Cardiac muscle cell (in vitro differentiated cells and primary cell): ENCODE measurements around the gene SH3BGRL2. TPM values are rescaled to one million over a fixed set of nuclear protein-coding genes. Genes with fewer than 3 reads are reported as not detected.

ENCODE experiments used
- DNase-seq, 2 donors: peaks; one replicate each; pipeline versions ENCODE4 v3.0.0 to v3.0.0-alpha.2; 2010 to 2017; ENCODE audit warnings: low read depth in 1 of 2, low spot score in 1 of 2
- H3K27ac ChIP-seq: fragments of 200-600 bp; sonication (generic); 2 replicates; pipeline ENCODE4 v1.5.1; 2016
- H3K27me3 ChIP-seq: fragments of 200-600 bp; sonication (generic); 2 replicates; pipeline ENCODE4 v1.6.0; 2016; ENCODE audit warnings: control low read depth
- H3K36me3 ChIP-seq: fragments of 200-600 bp; sonication (generic); 2 replicates; pipeline ENCODE4 v1.5.1; 2016; ENCODE audit warnings: control low read depth
- H3K4me1 ChIP-seq: fragments of 200-600 bp; sonication (generic); 2 replicates; pipeline ENCODE4 v1.8.1; 2017; ENCODE audit warnings: low read depth, mild to moderate bottlenecking, mixed run types
- H3K4me3 ChIP-seq: fragments of 200-600 bp; sonication (generic); 2 replicates; pipeline ENCODE4 v1.5.1; 2016; ENCODE audit warnings: mild to moderate bottlenecking
- H3K9me3 ChIP-seq: fragments of 200-600 bp; sonication (generic); 2 replicates; pipeline ENCODE4 v1.5.1; 2017; ENCODE audit warnings: low read depth, mild to moderate bottlenecking, control low read depth
- CTCF ChIP-seq: IDR thresholded peaks from 2 replicates; pipeline ENCODE4 v1.5.1; 2012; ENCODE audit warnings: low read depth, mild to moderate bottlenecking, low read length
- polyA plus RNA-seq: library from polyadenylated mRNA; unstranded; fragments of >200 nt; fragmentation: Nextera tagmentation; extraction: Ambion mirVana; gene quantifications from 2 replicates; pipeline ENCODE4 v1.2.1, GENCODE V29; 2016
- total RNA-seq: library from RNA; depleted of rRNA; stranded (reverse); fragments of >200 nt; gene quantifications from 2 replicates; pipeline ENCODE4 v1.2.3, GENCODE V29; 2016

The SH3BGRL2 gene
- total RNA-seq = 35.0 and 36.1 TPM in 2 replicates
- polyA plus RNA-seq = 21.7 and 25.2 TPM in 2 replicates

- Histone ChIP-seq H3K27ac (peak within 1 kb of the TSS; percentile 37), H3K4me1 (peaks cover 10% of the 10 kb centered on the region)
- no peak for TF ChIP-seq CTCF
Observed at GRCh38 chr6:79630883-79631692, at the start of gene SH3BGRL2. Gene SH3BGRL2, plus strand, starts transcription at chr6:79631329. Its CDS starts 133 bp downstream, at chr6:79631462.

GRCh38 chr6:79584332-79584731, 46.8 kb upstream of the SH3BGRL2 start:
- TF ChIP-seq CTCF = no peak
- no peaks in the 10 kb centered on the region for H3K4me1 ChIP-seq
- DNase-seq = no peak
- H3K4me3 ChIP-seq = no peak overlapping the region
- H3K27me3 ChIP-seq = no peaks in the 10 kb centered on the region
- no peaks in the 10 kb centered on the region for H3K36me3 ChIP-seq
- no peaks in the 10 kb centered on the region for H3K9me3 ChIP-seq
- no peak overlapping the region for H3K27ac ChIP-seq

More at GRCh38 chr6:79630883-79631692, at the start of gene SH3BGRL2:
- DNase-seq = peak; percentile 73 to 90
- H3K4me3 ChIP-seq = peak within 1 kb of the TSS; percentile 66
- H3K9me3 ChIP-seq = no peaks in the 10 kb centered on the region
- H3K27me3 ChIP-seq = no peaks in the 10 kb centered on the region
- no peaks in the 10 kb centered on the region for H3K36me3 ChIP-seq

- Histone ChIP-seq H3K4me1 (no peaks in the 10 kb centered on the region), H3K27me3 (no peaks in the 10 kb centered on the region), H3K9me3 (no peaks in the 10 kb centered on the region), H3K36me3 (no peaks in the 10 kb centered on the region), H3K4me3 (no peak overlapping the region), H3K27ac (no peak overlapping the region)
- peak; percentile 20 to 58 for DNase-seq
- peak; percentile 59 for TF ChIP-seq CTCF
Observed at GRCh38 chr6:79586548-79586947, 44.6 kb upstream of the SH3BGRL2 start.

GRCh38 chr6:79589701-79590100, 41.4 kb upstream of the SH3BGRL2 start:
- no peaks in the 10 kb centered on the region for H3K36me3 ChIP-seq
- H3K27ac ChIP-seq = no peak overlapping the region
- no peak overlapping the region for H3K4me3 ChIP-seq
- no peak for TF ChIP-seq CTCF
- no peaks in the 10 kb centered on the region for H3K4me1 ChIP-seq
- H3K9me3 ChIP-seq = no peaks in the 10 kb centered on the region
- no peak for DNase-seq
- no peaks in the 10 kb centered on the region for H3K27me3 ChIP-seq

GRCh38 chr6:79597155-79597554, 34.0 kb upstream of the SH3BGRL2 start:
- Histone ChIP-seq H3K36me3 (no peaks in the 10 kb centered on the region), H3K9me3 (no peaks in the 10 kb centered on the region), H3K4me1 (peaks cover 12% of the 10 kb centered on the region), H3K27me3 (no peaks in the 10 kb centered on the region), H3K4me3 (no peak overlapping the region), H3K27ac (no peak overlapping the region)
- DNase-seq = no peak
- TF ChIP-seq CTCF = no peak
